Measurements from ENCODE around the gene OAS3. TPM values are rescaled to one million over a fixed set of nuclear protein-coding genes. Genes with fewer than 3 reads are reported as not detected.

The OAS3 gene
- total RNA-seq, 1 experiment from 2014 or later: 17.4 TPM

DNA sequence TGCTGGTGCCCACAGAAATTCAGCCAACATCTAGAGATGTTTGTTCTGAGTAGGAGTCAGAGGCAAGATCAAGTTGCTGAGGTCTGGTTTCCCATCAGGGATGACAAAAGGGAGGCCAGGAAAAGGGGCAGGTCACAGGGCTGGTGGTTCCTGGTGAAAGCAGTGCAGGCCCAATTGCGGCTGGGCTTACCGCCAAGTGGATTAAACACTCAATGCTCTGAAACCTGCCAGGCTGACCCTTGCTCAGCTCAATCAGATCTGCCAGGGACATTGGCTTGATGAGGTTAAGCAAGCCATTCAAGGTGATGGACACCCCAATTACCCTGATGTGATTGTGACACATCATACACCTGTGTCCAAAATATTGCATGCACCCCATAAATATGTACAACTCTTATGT lies 37.0 kb upstream of the OAS3 start:
- Histone ChIP-seq H3K4me2 (no peak overlapping the region), H3F3A (ENCODE audit: insufficient read depth, low read depth) (no peaks in the 10 kb centered on the region; the same call in 1 of the 2 replicates), H4K20me1 (ENCODE audit: insufficient read depth) (no peaks in the 10 kb centered on the region), H3K27me3 (ENCODE audit: insufficient read depth, low read depth) (peaks cover 29% of the 10 kb centered on the region), H3K36me3 (ENCODE audit: low read depth) (no peaks in the 10 kb centered on the region), H3K9me2 (ENCODE audit: insufficient read depth) (no peaks in the 10 kb centered on the region), H3K79me2 (ENCODE audit: low read depth) (no peaks in the 10 kb centered on the region), H3K9me3 (ENCODE audit: insufficient read depth, low read depth) (no peaks in the 10 kb centered on the region), H3K4me3 (no peak overlapping the region), H2AFZ (no peak overlapping the region), H3K27ac (no peak overlapping the region), H3K4me1 (replicated peaks; ENCODE audit: insufficient read depth) (peaks cover 9% of the 10 kb centered on the region)
- POLR2A ChIA-PET (ENCODE audit: unreplicated experiment): no interaction called here
- DNase-seq: no peak
- TF ChIP-seq, protein P1, sequence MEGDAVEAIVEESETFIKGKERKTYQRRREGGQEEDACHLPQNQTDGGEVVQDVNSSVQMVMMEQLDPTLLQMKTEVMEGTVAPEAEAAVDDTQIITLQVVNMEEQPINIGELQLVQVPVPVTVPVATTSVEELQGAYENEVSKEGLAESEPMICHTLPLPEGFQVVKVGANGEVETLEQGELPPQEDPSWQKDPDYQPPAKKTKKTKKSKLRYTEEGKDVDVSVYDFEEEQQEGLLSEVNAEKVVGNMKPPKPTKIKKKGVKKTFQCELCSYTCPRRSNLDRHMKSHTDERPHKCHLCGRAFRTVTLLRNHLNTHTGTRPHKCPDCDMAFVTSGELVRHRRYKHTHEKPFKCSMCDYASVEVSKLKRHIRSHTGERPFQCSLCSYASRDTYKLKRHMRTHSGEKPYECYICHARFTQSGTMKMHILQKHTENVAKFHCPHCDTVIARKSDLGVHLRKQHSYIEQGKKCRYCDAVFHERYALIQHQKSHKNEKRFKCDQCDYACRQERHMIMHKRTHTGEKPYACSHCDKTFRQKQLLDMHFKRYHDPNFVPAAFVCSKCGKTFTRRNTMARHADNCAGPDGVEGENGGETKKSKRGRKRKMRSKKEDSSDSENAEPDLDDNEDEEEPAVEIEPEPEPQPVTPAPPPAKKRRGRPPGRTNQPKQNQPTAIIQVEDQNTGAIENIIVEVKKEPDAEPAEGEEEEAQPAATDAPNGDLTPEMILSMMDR (conservative IDR thresholded peaks at IDR 0.05): no peak
- TF ChIP-seq EZH2 (IDR thresholded peaks at IDR 0.05; ENCODE audit: low read depth): no peak
- CTCF ChIA-PET: interaction anchor here (0.6 to 1.1 kb wide), 2 partner anchors 90 to 131 kb away, joined by 4 read pairs; no protein-coding TSS in a partner anchor
- no TSS peak for BruUV-seq (replicated peaks)
- intact Hi-C loops (cut with micrococcal nuclease; ENCODE audit: unreplicated experiment): loop anchor here (2.0 to 10.0 kb wide), 3 partner anchors 38 to 254 kb away; partner anchors contain the start of gene OAS3

DNA sequence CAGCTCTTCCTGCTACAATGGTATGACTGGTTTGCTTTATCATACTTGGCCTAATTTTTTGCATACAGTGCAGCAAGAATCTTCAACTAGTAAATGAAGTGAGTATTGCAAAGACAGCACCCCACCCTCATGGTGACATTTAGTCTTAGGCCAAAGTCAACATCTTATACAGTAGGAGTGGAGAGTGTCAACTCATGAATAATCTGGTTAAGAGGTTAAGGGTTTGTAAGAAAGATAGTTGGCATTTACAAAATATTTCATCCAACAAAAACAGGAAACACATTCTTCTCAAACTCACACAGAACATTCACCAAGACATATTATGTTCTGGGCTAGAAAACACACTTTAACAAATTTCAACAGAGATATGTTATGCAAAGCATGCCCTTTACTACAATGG lies 33.7 kb upstream of the OAS3 start:
- TF ChIP-seq, protein P1 (conservative IDR thresholded peaks at IDR 0.05): no peak
- TF ChIP-seq EZH2 (IDR thresholded peaks at IDR 0.05; ENCODE audit: low read depth): no peak
- ChIA-PET CTCF (no interaction called here), POLR2A (ENCODE audit: unreplicated experiment) (no interaction called here)
- Histone ChIP-seq H2AFZ (no peak overlapping the region), H4K20me1 (ENCODE audit: insufficient read depth) (no peaks in the 10 kb centered on the region), H3K36me3 (ENCODE audit: low read depth) (no peaks in the 10 kb centered on the region), H3K4me1 (replicated peaks; ENCODE audit: insufficient read depth) (peaks cover 18% of the 10 kb centered on the region), H3K27me3 (ENCODE audit: insufficient read depth, low read depth) (no peaks in the 10 kb centered on the region), H3K27ac (no peak overlapping the region), H3K9me3 (ENCODE audit: insufficient read depth, low read depth) (no peaks in the 10 kb centered on the region), H3K79me2 (ENCODE audit: low read depth) (no peaks in the 10 kb centered on the region), H3K4me2 (no peak overlapping the region), H3F3A (ENCODE audit: insufficient read depth, low read depth) (no peaks in the 10 kb centered on the region; the same call in 1 of the 2 replicates), H3K4me3 (no peak overlapping the region), H3K9me2 (ENCODE audit: insufficient read depth) (no peaks in the 10 kb centered on the region)
- no TSS peak for BruUV-seq (replicated peaks)
- peak in 1 of 2 experiments; percentile 62 for DNase-seq
- intact Hi-C loops (cut with micrococcal nuclease; ENCODE audit: unreplicated experiment): loop anchor here (10.0 kb wide), 2 partner anchors 90 to 250 kb away; no protein-coding TSS in a partner anchor

DNA sequence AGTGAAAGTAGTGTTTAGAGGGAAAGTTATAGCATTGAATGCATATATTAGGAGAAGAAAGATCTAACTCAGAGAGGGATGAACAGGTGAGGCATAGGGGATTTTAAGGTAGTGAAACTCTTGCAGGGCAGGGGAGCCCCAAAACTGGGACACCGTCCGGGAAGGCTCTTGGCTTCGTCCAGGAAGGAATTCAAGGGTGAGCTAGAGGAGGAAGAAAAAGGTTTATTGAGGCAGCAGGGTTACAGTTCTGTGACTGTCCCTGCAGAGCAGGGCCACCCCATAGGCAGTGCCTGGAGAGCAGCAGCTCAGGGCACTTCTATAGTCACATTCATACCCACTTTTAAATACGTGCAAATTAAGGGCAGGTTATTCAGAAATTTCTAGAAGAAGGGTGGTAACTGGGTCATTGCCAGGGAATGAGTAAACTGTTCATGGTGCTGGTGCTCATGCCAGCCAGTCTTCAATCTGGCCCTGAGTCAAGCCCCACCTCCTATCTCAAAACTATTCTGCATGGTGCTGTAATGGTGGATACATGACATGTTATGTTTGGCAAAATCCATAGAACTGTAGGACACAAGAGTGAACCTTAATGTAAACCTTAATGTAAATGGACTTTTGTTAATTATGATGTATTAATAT lies 32.7 kb upstream of the OAS3 start:
- no peaks in the 10 kb centered on the region for H4K20me1 ChIP-seq (ENCODE audit: insufficient read depth)
- no peaks in the 10 kb centered on the region for H3K27me3 ChIP-seq (ENCODE audit: insufficient read depth, low read depth)
- TF ChIP-seq, protein P1 (conservative IDR thresholded peaks at IDR 0.05): no peak
- TF ChIP-seq EZH2 (IDR thresholded peaks at IDR 0.05; ENCODE audit: low read depth): no peak
- intact Hi-C loops (cut with micrococcal nuclease; ENCODE audit: unreplicated experiment): loop anchor here (10.0 kb wide), 2 partner anchors 89 to 249 kb away; no protein-coding TSS in a partner anchor
- ChIA-PET CTCF (no interaction called here), POLR2A (ENCODE audit: unreplicated experiment) (interaction anchor here (0.6 kb wide), 1 partner anchor 103 kb away, joined by 4 read pairs; no protein-coding TSS in a partner anchor)
- no peak overlapping the region for H2AFZ ChIP-seq
- H3K27ac ChIP-seq: peak overlapping the region; percentile 58
- H3K79me2 ChIP-seq (ENCODE audit: low read depth): no peaks in the 10 kb centered on the region
- H3K9me3 ChIP-seq (ENCODE audit: insufficient read depth, low read depth): no peaks in the 10 kb centered on the region
- H3K9me2 ChIP-seq (ENCODE audit: insufficient read depth): no peaks in the 10 kb centered on the region
- H3K4me2 ChIP-seq: no peak overlapping the region
- no peak for DNase-seq
- no TSS peak for BruUV-seq (replicated peaks)
- no peaks in the 10 kb centered on the region for H3K36me3 ChIP-seq (ENCODE audit: low read depth)
- peaks cover 18% of the 10 kb centered on the region for H3K4me1 ChIP-seq (replicated peaks; ENCODE audit: insufficient read depth)
- H3K4me3 ChIP-seq: no peak overlapping the region
- H3F3A ChIP-seq (ENCODE audit: insufficient read depth, low read depth): no peaks in the 10 kb centered on the region; the same call in 1 of the 2 replicates
